ENCODE data around the gene LBX2.
"Not testable (repeated sequence)": the region's sequence is repeated elsewhere in the genome, so short reads cannot be mapped to it uniquely, and the experiment has no call there.

LBX2 gene

GRCh38 chr2:74503506-74504475 is 4.4 kb upstream of the LBX2 start:
- no peak for DNase-seq

- no peak for DNase-seq
Observed at GRCh38 chr2:74502720-74503505, 3.5 kb upstream of the LBX2 start.

- DNase-seq, result no peak
Observed at GRCh38 chr2:74502147-74502719, 2.8 kb upstream of the LBX2 start.

- no peak for DNase-seq
Observed at GRCh38 chr2:74501335-74502071, 2.1 kb upstream of the LBX2 start.

GRCh38 chr2:74500578-74500946 is 1.2 kb upstream of the LBX2 start:
- DNase-seq, result no peak

GRCh38 chr2:74499940-74500577 is 656 bp upstream of the LBX2 start:
- DNase-seq, result no peak

GRCh38 chr2:74498500-74499266 is 720 bp downstream of the LBX2 start:
- DNase-seq, result peak in 1 of 3 experiments; percentile 49

GRCh38 chr2:74497777-74498499 is 1.5 kb downstream of the LBX2 start:
- DNase-seq, result peak in 2 of 3 experiments; percentile 79 to 81

- DNase-seq, result peak in 2 of 3 experiments; percentile 50 to 56
Observed at GRCh38 chr2:74496997-74497776, 2.2 kb downstream of the LBX2 start.

GRCh38 chr2:74495440-74495839 is 4.0 kb downstream of the LBX2 start:
- no peak for DNase-seq

GRCh38 chr2:74493546-74493945 is 5.9 kb downstream of the LBX2 start:
- no peak for DNase-seq

GRCh38 chr2:74491648-74492544 is 7.5 kb downstream of the LBX2 start:
- no peak for DNase-seq

GRCh38 chr2:74489906-74490305 is 9.5 kb downstream of the LBX2 start:
- DNase-seq, result no peak

- DNase-seq, result no peak
Observed at GRCh38 chr2:74488643-74489481, 10.5 kb downstream of the LBX2 start.

- DNase-seq, result no peak
Observed at GRCh38 chr2:74486141-74486540, 13.3 kb downstream of the LBX2 start.

GRCh38 chr2:74483675-74484164 is 15.7 kb downstream of the LBX2 start:
- not testable (repeated sequence) for DNase-seq
